SK-N-SH treated with all-trans-retinoic acid at 6 μM for 48 hours (cell line): ENCODE measurements around the gene AP3S1.

ENCODE experiments used
- ATAC-seq: fragments of 200-7000 bp; cut with Tn5 transposase; 3 replicates; pipeline ENCODE4 v1.9.1; 2020; ENCODE audit warnings: mild to moderate bottlenecking, moderate library complexity
- ARNTL ChIP-seq: fragments of 450-650 bp; formaldehyde crosslinking; IDR thresholded peaks from 2 replicates; pipeline ENCODE4 v1.5.0; 2020; ENCODE audit warnings: low read depth, mild to moderate bottlenecking, moderate library complexity, borderline replicate concordance
- CREB5 ChIP-seq: fragments of 250-450 bp; sonication (Bioruptor Pico); IDR thresholded peaks from 2 replicates; pipeline ENCODE4 v1.5.1; 2020; ENCODE audit warnings: low read depth, mild to moderate bottlenecking, moderate library complexity
- CSDC2 ChIP-seq: fragments of 250-450 bp; sonication (Bioruptor Pico); IDR thresholded peaks from 2 replicates; pipeline ENCODE4 v1.5.0; 2020; ENCODE audit warnings: mild to moderate bottlenecking, moderate library complexity
- CSRNP3 ChIP-seq: fragments of 250-450 bp; sonication (Bioruptor Pico); IDR thresholded peaks from 2 replicates; pipeline ENCODE4 v1.5.1; 2021; ENCODE audit warnings: mild to moderate bottlenecking, moderate library complexity
- ESRRG ChIP-seq: fragments of 250-450 bp; sonication (Bioruptor Pico); IDR thresholded peaks from 2 replicates; pipeline ENCODE4 v1.6.1; 2021; ENCODE audit warnings: mild to moderate bottlenecking
- GLIS3 ChIP-seq: fragments of 250-450 bp; sonication (Bioruptor Pico); IDR thresholded peaks from 2 replicates; pipeline ENCODE4 v1.5.0; 2020; ENCODE audit warnings: mild to moderate bottlenecking, moderate library complexity
- PATZ1 ChIP-seq: fragments of 250-450 bp; sonication (Bioruptor Pico); IDR thresholded peaks from 2 replicates; pipeline ENCODE4 v1.8.0; 2020; ENCODE audit warnings: mild to moderate bottlenecking, moderate library complexity, borderline replicate concordance
- POU6F1 ChIP-seq: fragments of 250-450 bp; sonication (Bioruptor Pico); IDR thresholded peaks from 2 replicates; pipeline ENCODE4 v1.8.0; 2021; ENCODE audit warnings: low read depth, mild to moderate bottlenecking, moderate library complexity, borderline replicate concordance
- PPARA ChIP-seq: fragments of 250-450 bp; sonication (Bioruptor Pico); IDR thresholded peaks from 2 replicates; pipeline ENCODE4 v1.5.0; 2020; ENCODE audit warnings: mild to moderate bottlenecking, borderline replicate concordance
- RARB ChIP-seq: fragments of 250-450 bp; sonication (Bioruptor Pico); IDR thresholded peaks from 2 replicates; pipeline ENCODE4 v1.8.0; 2021; ENCODE audit warnings: mild to moderate bottlenecking, moderate library complexity
- TCF4 ChIP-seq: fragments of 250-450 bp; sonication (Bioruptor Pico); IDR thresholded peaks from 2 replicates; pipeline ENCODE4 v1.8.0; 2021; ENCODE audit warnings: mild to moderate bottlenecking, moderate library complexity, borderline replicate concordance
- TSHZ2 ChIP-seq: fragments of 250-450 bp; sonication (Bioruptor Pico); IDR thresholded peaks from 2 replicates; pipeline ENCODE4 v1.5.0; 2020; ENCODE audit warnings: mild to moderate bottlenecking, moderate library complexity
- ZC3H10 ChIP-seq: fragments of 250-450 bp; sonication (Bioruptor Pico); IDR thresholded peaks from 2 replicates; pipeline ENCODE4 v1.5.1; 2021; ENCODE audit warnings: mild to moderate bottlenecking, moderate library complexity
- ZFP3 ChIP-seq: fragments of 250-450 bp; sonication (Bioruptor Pico); IDR thresholded peaks from 2 replicates; pipeline ENCODE4 v1.5.0; 2020; ENCODE audit warnings: mild to moderate bottlenecking, moderate library complexity
- ZFP30 ChIP-seq: fragments of 450-650 bp; formaldehyde crosslinking; IDR thresholded peaks from 2 replicates; pipeline ENCODE4 v1.5.0; 2022; ENCODE audit warnings: mild to moderate bottlenecking, moderate library complexity
- ZNF565 ChIP-seq: fragments of 450-650 bp; formaldehyde crosslinking; conservative IDR thresholded peaks from 2 replicates; pipeline ENCODE4 v1.5.0; 2020; ENCODE audit warnings: low read depth, mild to moderate bottlenecking, moderate library complexity
- ZNF70 ChIP-seq: fragments of 450-650 bp; formaldehyde crosslinking; IDR thresholded peaks from 2 replicates; pipeline ENCODE4 v1.5.0; 2020; ENCODE audit warnings: mild to moderate bottlenecking, moderate library complexity
- ZNF8 ChIP-seq: fragments of 450-650 bp; formaldehyde crosslinking; IDR thresholded peaks from 2 replicates; pipeline ENCODE4 v1.5.0; 2020; ENCODE audit warnings: mild to moderate bottlenecking, moderate library complexity

AP3S1 gene

GRCh38 chr5:115801984-115802383 is 39.8 kb upstream of the AP3S1 start:
- ATAC-seq, result no peak
- TF ChIP-seq CSRNP3, result no peak
- TF ChIP-seq ZC3H10 (CRISPR knock-in tag), result no peak
- TF ChIP-seq GLIS3 (CRISPR knock-in tag), result no peak
- TF ChIP-seq PPARA (CRISPR knock-in tag), result no peak
- TF ChIP-seq PATZ1, result no peak
- no peak for TF ChIP-seq RARB (CRISPR knock-in tag)
- no peak for TF ChIP-seq ZNF70 (CRISPR knock-in tag)
- no peak for TF ChIP-seq TCF4 (CRISPR knock-in tag)
- no peak for TF ChIP-seq CREB5 (CRISPR knock-in tag)
- no peak for TF ChIP-seq TSHZ2 (CRISPR knock-in tag)
- TF ChIP-seq CSDC2 (CRISPR knock-in tag), result no peak

- TF ChIP-seq POU6F1 (CRISPR knock-in tag) (no peak), CSRNP3 (no peak), RARB (CRISPR knock-in tag) (no peak), ZNF565 (no peak), PATZ1 (no peak), TCF4 (CRISPR knock-in tag) (no peak), ZFP3 (CRISPR knock-in tag) (no peak), GLIS3 (CRISPR knock-in tag) (no peak), PPARA (CRISPR knock-in tag) (no peak), ESRRG (CRISPR knock-in tag) (no peak), ZNF8 (no peak), TSHZ2 (CRISPR knock-in tag) (no peak), ZC3H10 (CRISPR knock-in tag) (no peak), ZFP30 (CRISPR knock-in tag) (no peak), ARNTL (CRISPR knock-in tag) (no peak)
Measured at GRCh38 chr5:115806986-115807653, 34.6 kb upstream of the AP3S1 start.

More at GRCh38 chr5:115806986-115807653, 34.6 kb upstream of the AP3S1 start:
- ATAC-seq, result no peak
